ENCODE measurements around the gene GPC6.

DNA sequence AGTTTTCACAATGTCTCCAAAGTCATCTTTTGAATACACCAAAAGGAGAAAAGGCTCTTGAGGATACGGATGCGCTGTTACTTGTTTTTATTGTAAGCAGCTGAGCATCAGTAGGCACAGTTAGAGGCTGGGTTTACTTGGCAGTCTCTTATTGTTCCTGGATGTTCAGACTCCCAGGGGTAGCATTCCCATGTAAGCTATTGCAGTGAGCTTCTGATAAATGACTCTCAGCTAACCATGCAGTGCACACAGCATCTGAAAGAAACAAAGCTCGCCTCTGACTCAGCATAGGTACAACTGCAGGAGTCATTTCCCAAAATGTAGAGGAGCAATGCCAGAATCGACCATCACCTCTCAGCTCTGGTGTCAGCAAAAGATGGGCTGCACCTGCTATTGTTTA is 1168.1 kb downstream of the GPC6 start:
- TF ChIP-seq, protein P1, sequence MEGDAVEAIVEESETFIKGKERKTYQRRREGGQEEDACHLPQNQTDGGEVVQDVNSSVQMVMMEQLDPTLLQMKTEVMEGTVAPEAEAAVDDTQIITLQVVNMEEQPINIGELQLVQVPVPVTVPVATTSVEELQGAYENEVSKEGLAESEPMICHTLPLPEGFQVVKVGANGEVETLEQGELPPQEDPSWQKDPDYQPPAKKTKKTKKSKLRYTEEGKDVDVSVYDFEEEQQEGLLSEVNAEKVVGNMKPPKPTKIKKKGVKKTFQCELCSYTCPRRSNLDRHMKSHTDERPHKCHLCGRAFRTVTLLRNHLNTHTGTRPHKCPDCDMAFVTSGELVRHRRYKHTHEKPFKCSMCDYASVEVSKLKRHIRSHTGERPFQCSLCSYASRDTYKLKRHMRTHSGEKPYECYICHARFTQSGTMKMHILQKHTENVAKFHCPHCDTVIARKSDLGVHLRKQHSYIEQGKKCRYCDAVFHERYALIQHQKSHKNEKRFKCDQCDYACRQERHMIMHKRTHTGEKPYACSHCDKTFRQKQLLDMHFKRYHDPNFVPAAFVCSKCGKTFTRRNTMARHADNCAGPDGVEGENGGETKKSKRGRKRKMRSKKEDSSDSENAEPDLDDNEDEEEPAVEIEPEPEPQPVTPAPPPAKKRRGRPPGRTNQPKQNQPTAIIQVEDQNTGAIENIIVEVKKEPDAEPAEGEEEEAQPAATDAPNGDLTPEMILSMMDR (IDR thresholded peaks at IDR 0.05; ENCODE audit: extremely low read depth in 1 of 2, insufficient read depth in 1 of 2, low read depth in 1 of 2, low read length in 2 of 2) = no peak
- TF ChIP-seq GATA2 (IDR thresholded peaks at IDR 0.05; ENCODE audit: insufficient read depth, insufficient read length, low read depth, low read length) = no peak
- no peak for TF ChIP-seq POLR2AphosphoS5 (IDR thresholded peaks at IDR 0.05; ENCODE audit: insufficient read depth, low read depth, low read length)
- no peak for TF ChIP-seq EZH2 (IDR thresholded peaks at IDR 0.05; ENCODE audit: borderline replicate concordance, low read depth, low read length, severe bottlenecking)
- TF ChIP-seq MAX (IDR thresholded peaks at IDR 0.05; ENCODE audit: insufficient read depth, insufficient read length) = no peak
- TF ChIP-seq POLR2A (IDR thresholded peaks at IDR 0.05; ENCODE audit: low read depth, low read length) = no peak

All from endothelial cell of umbilical vein (primary cell).